ENCODE measurements around the gene TANC1.

- TF ChIP-seq CTCF (IDR thresholded peaks at IDR 0.05) (no peak), POLR2AphosphoS5 (IDR thresholded peaks at IDR 0.05; ENCODE audit: insufficient read depth in 1 of 2, low read depth in 1 of 2) (no peak), POLR2A (IDR thresholded peaks at IDR 0.05) (no peak)
Observed at GRCh38 chr2:158975271-158975921, 7.0 kb downstream of the TANC1 start.

All from vagina (tissue), 2 donors.